ENCODE measurements around the gene RRP15.

DNA sequence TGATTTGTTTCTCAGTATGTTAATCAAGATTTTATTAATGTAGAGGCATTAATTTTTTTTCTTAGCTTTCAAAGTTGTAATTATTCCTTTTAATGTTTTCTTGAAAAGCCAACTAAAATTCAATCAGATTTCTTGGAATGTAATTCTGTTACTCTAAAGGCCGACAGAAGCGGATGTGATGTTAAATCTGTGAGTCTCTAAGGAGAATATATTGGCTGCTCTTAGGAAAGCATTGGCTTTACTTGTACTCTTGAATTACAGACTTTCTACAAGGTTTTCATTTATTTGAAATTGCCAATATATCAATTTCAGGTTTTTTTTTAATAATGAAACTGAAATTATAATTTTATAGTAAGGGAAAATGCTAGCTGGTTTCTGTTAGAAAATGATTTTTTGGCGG, 29.2 kb downstream of the RRP15 start:
- TF ChIP-seq, protein P1, sequence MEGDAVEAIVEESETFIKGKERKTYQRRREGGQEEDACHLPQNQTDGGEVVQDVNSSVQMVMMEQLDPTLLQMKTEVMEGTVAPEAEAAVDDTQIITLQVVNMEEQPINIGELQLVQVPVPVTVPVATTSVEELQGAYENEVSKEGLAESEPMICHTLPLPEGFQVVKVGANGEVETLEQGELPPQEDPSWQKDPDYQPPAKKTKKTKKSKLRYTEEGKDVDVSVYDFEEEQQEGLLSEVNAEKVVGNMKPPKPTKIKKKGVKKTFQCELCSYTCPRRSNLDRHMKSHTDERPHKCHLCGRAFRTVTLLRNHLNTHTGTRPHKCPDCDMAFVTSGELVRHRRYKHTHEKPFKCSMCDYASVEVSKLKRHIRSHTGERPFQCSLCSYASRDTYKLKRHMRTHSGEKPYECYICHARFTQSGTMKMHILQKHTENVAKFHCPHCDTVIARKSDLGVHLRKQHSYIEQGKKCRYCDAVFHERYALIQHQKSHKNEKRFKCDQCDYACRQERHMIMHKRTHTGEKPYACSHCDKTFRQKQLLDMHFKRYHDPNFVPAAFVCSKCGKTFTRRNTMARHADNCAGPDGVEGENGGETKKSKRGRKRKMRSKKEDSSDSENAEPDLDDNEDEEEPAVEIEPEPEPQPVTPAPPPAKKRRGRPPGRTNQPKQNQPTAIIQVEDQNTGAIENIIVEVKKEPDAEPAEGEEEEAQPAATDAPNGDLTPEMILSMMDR (IDR thresholded peaks at IDR 0.05): no peak
- no peak for TF ChIP-seq POLR2A (IDR thresholded peaks at IDR 0.05)
